Activated naive CD4-positive, alpha-beta T cell treated with anti-CD3 and anti-CD28 coated beads, Interleukin-2, amount 50 U/mL, for 24 hours (primary cell): Measurements from ENCODE around the gene SERAC1.
"Not testable (repeated sequence)": the region's sequence is repeated elsewhere in the genome, so short reads cannot be mapped to it uniquely, and the experiment has no call there.

ENCODE experiments used
- H3K27ac Mint-ChIP-seq: one replicate; pipeline ENCODE4 v1.8.0; 2021; ENCODE audit warnings: mild to moderate bottlenecking, mixed read lengths
- H3K27me3 Mint-ChIP-seq: one replicate; pipeline ENCODE4 v1.8.0; 2021; ENCODE audit warnings: mixed read lengths
- H3K36me3 Mint-ChIP-seq: one replicate; pipeline ENCODE4 v1.8.0; 2021; ENCODE audit warnings: mixed read lengths
- H3K4me1 Mint-ChIP-seq: one replicate; pipeline ENCODE4 v1.8.0; 2021; ENCODE audit warnings: mixed read lengths
- H3K4me3 Mint-ChIP-seq: one replicate; pipeline ENCODE4 v1.8.0; 2021; ENCODE audit warnings: mild to moderate bottlenecking, mixed read lengths
- H3K9me3 Mint-ChIP-seq: one replicate; pipeline ENCODE4 v1.8.0; 2021; ENCODE audit warnings: mixed read lengths

The SERAC1 gene

DNA sequence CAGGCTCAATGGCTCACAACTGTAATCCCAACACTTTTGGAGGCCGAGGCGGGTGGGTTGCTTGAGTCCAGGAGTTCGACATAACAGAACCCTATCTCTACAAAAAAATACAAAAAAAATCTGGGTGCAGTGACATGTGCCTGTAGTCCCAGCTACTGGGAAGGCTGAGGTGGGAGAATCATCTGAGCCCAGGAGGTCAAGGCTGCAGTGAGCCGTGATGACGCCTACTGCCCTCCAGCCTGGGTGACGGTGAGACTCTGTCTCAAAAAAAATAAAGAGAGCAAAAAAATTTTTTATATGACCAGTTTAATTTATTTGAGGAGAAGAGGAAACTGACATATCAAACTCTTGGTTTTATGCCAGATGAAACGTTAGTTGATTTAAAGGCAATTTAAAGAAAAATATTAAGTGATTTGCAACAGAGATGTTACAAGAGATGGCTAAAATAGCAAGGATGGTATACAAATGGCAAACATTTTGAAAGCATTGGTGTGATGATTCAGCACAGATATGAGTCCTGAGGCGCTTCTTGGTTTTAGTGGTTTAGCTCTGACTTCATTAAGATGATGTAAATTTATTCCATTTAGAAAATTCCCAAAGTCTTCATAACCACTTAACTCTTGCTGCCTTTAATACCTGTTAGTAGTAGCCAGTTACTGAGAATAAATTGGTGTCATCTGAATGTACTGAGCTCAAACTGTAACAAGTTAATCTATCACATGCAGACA is 17.8 kb upstream of the SERAC1 start:
- H3K36me3 Mint-ChIP-seq: peaks cover 33% of the 10 kb centered on the region
- peaks cover 38% of the 10 kb centered on the region for H3K4me1 Mint-ChIP-seq
- H3K27me3 Mint-ChIP-seq: no peaks in the 10 kb centered on the region
- no peaks in the 10 kb centered on the region for H3K9me3 Mint-ChIP-seq
- H3K27ac Mint-ChIP-seq: no peak overlapping the region
- H3K4me3 Mint-ChIP-seq: no peak overlapping the region

DNA sequence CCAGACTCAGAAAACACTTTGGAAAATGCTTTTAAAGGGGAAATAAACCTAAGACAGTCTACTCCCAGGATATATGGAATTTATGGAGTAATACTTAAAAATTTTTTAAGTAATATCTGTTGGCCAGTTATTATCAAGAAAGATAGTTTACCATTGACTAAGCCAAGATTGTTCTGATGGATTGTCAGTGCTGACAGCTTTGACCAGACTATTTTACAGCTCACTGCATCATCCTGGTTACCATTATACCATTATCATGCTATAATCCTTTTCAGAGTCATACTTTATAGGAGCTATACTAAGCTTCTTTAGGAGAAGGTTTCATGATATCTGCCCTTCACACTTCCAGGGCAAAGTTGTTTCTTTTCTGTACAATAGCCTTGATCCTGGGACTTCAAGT is 16.5 kb upstream of the SERAC1 start:
- Mint-ChIP-seq H3K27ac (no peak overlapping the region), H3K4me1 (peaks cover 49% of the 10 kb centered on the region), H3K27me3 (no peaks in the 10 kb centered on the region), H3K4me3 (no peak overlapping the region), H3K36me3 (peaks cover 39% of the 10 kb centered on the region), H3K9me3 (no peaks in the 10 kb centered on the region)

DNA sequence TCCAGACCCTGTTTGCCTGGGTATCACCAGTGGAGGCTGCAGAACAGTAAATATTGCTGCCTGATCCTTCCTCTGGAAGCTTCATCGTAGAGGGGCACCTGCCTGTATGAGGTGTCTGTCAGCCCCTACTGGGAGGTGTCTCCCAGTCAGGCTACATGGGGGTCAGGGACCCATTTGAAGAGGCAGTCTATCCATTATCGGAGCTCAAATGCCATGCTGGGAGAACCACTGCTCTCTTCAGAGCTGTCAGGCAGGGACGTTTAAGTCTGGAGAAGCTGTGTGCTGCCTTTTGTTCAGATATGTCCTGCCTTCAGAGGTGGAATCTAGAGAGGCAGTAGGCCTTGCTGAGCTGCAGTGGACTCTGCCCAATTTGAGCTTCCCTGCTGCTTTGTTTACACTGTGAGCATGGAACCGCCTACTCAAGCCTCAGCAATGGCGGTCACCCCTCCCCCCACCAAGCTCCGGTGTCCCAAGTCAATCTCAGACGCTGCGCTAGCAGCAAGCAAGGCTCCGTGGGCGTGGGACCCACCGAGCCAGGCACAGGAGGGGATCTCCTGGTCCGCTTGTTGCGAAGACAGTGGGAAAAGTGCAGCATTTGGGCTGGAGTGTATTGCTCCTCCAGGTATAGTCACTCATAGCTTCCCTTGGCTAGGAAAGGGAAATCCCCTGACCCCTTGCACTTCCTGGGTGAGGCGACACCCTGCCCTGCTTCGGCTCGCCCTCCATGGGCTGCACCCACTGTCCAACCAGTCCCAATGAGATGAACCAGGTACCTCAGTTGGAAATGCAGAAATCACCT is 15.3 kb upstream of the SERAC1 start:
- peaks cover 44% of the 10 kb centered on the region for H3K36me3 Mint-ChIP-seq

DNA sequence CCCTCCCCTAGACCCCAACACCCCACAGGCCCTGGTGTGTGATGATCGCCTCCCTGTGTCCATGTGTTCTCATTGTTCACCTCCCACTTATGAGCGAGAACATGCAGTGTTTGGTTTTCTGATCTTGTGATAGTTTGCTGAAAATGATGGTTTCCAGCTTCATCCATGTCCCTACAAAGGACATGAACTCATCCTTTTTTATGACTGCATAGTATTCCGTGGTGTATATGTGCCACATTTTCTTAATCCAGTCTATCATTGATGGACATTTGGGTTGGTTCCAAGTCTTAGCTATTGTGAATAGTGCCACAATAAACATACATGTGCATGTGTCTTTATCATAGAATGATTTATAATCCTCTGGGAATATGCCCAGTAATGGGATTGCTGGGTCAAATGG is 9.7 kb upstream of the SERAC1 start:
- H3K4me3 Mint-ChIP-seq, H3K27me3 Mint-ChIP-seq, H3K9me3 Mint-ChIP-seq, H3K27ac Mint-ChIP-seq: not testable (repeated sequence)
- Mint-ChIP-seq H3K4me1 (peaks cover 54% of the 10 kb centered on the region), H3K36me3 (peaks cover 36% of the 10 kb centered on the region)

More for the DNA sequence above, 15.3 kb upstream of the SERAC1 start:
- H3K27ac Mint-ChIP-seq, H3K4me3 Mint-ChIP-seq, H3K9me3 Mint-ChIP-seq, H3K27me3 Mint-ChIP-seq: not testable (repeated sequence)
- peaks cover 60% of the 10 kb centered on the region for H3K4me1 Mint-ChIP-seq

DNA sequence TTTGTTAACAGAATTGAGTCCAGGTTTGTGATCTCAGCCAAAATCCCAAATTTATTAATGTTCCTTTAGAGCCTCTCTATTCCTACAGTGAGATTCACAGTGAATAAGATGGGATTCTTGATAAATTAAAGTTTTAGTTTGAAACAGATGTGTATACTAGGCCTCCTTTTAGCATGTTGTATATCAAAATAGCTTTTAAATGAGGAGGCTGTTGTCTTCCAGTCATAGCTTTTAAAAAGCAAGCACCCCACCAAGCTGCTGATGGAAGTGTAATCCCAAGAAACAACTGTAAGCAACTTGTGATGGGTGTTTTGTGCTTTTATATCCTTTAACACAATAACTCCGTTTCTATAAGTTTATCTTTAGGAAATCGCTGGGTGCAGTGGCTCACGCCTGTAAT is 7.0 kb upstream of the SERAC1 start:
- Mint-ChIP-seq H3K4me3 (no peak overlapping the region), H3K27ac (no peak overlapping the region), H3K27me3 (no peaks in the 10 kb centered on the region), H3K4me1 (peaks cover 55% of the 10 kb centered on the region), H3K9me3 (no peaks in the 10 kb centered on the region), H3K36me3 (peaks cover 25% of the 10 kb centered on the region)

DNA sequence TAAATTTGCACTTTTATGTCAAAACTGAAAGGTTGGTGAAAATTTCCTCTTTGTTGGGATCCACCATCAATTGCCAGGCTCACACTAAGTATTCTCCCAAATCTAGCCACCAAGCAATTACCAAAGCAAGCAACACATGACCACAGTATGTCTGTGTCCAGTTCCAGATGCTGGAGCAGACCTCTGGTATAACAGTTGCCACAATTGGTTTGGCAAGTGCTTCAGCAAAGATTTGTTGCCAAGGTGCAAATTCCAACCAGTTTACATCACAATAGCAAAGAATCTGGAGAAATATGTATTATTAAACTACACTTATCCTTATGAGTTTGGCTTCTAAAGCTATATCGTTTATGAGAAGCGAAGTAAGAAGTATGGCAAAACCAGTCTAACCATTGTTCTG is 6.5 kb upstream of the SERAC1 start:
- Mint-ChIP-seq H3K27ac (no peak overlapping the region), H3K9me3 (no peaks in the 10 kb centered on the region), H3K36me3 (peaks cover 23% of the 10 kb centered on the region), H3K27me3 (no peaks in the 10 kb centered on the region), H3K4me1 (peaks cover 52% of the 10 kb centered on the region), H3K4me3 (no peak overlapping the region)

DNA sequence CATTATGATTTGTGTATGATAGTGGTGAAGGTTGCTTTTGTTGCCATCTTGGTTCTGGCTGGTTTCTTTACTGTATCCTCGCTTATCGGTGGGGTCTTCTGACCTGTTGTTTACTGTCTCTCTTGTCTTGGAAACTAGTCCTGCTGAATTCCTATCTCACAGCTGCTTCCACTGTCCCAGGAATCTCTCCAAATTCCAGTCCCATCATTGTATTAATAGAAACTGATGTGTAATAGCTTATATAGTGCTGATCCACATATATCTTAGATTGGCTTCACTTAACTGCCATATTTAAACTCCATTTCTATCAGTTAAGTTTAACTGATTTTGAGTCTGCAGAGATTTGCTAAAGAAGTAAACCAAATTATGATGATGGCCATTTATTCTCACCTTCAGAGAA is 6.0 kb upstream of the SERAC1 start:
- no peaks in the 10 kb centered on the region for H3K27me3 Mint-ChIP-seq
- no peak overlapping the region for H3K4me3 Mint-ChIP-seq
- H3K9me3 Mint-ChIP-seq: no peaks in the 10 kb centered on the region
- peaks cover 48% of the 10 kb centered on the region for H3K4me1 Mint-ChIP-seq
- peaks cover 23% of the 10 kb centered on the region for H3K36me3 Mint-ChIP-seq
- no peak overlapping the region for H3K27ac Mint-ChIP-seq

DNA sequence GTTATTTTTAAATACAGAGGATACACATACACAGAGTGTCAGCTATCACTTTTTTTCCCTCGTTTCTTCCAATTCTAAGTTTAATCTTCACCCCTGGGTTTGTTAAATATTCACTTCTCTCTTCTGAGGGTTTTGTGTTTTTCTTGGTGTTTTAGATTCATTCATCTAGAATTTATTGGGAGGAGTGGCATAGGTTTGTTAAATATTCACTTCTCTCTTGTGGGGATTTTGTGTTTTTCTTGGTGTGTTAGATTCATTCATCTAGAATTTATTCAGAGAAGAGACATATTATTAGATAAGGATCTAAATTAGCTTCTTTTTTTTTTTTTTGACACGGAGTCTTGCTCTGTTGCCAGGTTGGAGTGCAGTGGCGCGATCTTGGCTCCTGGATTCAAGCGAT is 3.9 kb upstream of the SERAC1 start:
- Mint-ChIP-seq H3K27me3 (no peaks in the 10 kb centered on the region), H3K9me3 (no peaks in the 10 kb centered on the region), H3K4me1 (peaks cover 44% of the 10 kb centered on the region), H3K4me3 (no peak overlapping the region), H3K27ac (no peak overlapping the region), H3K36me3 (peaks cover 13% of the 10 kb centered on the region)

DNA sequence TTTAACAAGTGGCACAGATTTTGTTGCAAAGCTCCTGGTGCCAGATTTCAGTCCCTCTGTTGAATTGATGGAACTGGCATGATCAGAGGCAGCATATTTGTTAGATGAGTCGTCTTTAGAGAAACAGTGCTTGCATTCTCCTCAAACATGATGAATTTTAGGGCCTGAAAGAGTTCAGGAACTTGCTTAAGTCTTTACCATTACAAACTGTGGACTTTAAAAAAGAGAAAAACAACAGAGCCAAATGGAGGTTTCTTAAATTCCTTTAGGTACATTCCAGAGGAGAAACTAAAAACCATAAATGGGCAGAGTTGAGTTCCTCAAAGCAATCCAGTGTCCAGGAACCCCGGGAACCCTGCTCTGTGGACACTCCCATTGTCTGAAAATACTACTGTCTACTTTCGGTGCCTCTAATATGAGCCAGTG is 2.6 kb upstream of the SERAC1 start:
- Mint-ChIP-seq H3K9me3 (no peaks in the 10 kb centered on the region), H3K4me3 (no peak overlapping the region), H3K27ac (no peak overlapping the region), H3K27me3 (no peaks in the 10 kb centered on the region), H3K36me3 (peaks cover 13% of the 10 kb centered on the region), H3K4me1 (peaks cover 57% of the 10 kb centered on the region)

DNA sequence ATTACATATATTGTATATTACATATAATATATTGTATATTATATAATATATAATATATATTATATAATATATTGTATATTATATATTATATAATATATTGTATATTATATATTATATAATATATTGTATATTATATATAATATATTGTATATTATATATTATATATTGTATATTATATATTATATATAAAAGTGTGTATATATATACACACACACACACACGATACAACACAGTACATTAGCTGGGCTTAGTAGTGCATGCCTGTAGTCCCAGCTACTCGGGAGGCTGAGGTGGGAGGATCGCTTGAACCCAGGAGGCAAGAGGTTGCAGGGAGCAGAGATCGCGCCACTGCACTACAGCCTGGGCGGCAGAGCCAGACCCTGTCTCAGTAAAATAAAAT is 1.6 kb upstream of the SERAC1 start:
- not testable (repeated sequence) for H3K27me3 Mint-ChIP-seq, H3K27ac Mint-ChIP-seq, H3K9me3 Mint-ChIP-seq, H3K4me3 Mint-ChIP-seq
- peaks cover 60% of the 10 kb centered on the region for H3K4me1 Mint-ChIP-seq
- H3K36me3 Mint-ChIP-seq: peaks cover 13% of the 10 kb centered on the region

DNA sequence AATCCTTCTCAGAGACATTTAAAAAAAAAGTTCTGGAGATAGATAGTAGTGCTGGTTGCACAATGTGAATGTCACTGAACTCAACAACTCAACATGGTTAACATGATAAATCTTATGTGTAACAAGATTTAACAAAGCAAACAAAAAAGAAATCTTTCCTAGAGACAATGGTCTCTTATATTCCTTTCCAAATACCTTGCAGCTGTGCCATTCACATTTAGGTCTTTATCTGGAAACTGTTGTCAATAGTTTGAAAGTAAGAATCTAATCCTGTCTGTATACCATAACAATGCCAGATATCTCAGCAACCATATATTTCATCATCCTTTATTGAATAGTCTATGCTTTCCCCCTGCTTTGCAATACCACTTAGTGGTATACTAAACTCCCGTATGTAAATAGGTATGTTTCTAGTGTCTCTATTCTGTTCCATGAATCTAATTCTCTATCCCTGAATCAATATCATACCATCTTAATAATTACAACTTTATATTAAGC is 2.1 kb downstream of the SERAC1 start:
- Mint-ChIP-seq H3K4me3 (no peak overlapping the region), H3K36me3 (peaks cover 2% of the 10 kb centered on the region), H3K9me3 (no peaks in the 10 kb centered on the region), H3K4me1 (peaks cover 36% of the 10 kb centered on the region), H3K27me3 (no peaks in the 10 kb centered on the region), H3K27ac (no peak overlapping the region)

DNA sequence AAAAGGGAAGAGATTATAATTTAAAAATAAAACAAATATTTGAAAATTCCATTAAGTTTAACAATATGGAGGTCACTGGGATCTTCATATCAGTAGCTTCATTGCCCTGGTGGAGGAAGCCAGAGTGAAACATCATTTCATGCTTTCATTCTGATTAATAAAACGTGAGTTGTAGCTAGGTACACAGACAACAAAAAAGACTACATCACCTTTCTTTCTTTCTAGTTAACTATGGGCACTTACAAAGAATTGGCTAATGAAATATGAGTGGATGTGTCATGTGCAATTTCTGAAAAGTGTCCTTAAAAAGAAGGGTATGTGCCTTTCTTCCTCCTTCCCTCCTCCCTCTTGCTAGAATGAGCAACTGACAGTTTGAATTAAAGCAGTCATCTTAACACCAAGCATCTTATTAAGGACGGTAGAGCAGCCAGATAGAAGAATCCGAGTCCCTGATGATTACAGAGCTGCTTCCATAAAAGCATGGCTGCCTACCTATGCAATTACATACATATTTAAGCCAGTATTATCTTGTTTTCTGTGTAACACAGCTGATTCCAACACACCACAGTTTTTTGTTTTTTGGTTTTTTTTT is 3.4 kb downstream of the SERAC1 start:
- Mint-ChIP-seq H3K9me3 (no peaks in the 10 kb centered on the region), H3K27ac (no peak overlapping the region), H3K27me3 (no peaks in the 10 kb centered on the region), H3K4me1 (peaks cover 25% of the 10 kb centered on the region), H3K36me3 (peaks cover 2% of the 10 kb centered on the region), H3K4me3 (no peak overlapping the region)

DNA sequence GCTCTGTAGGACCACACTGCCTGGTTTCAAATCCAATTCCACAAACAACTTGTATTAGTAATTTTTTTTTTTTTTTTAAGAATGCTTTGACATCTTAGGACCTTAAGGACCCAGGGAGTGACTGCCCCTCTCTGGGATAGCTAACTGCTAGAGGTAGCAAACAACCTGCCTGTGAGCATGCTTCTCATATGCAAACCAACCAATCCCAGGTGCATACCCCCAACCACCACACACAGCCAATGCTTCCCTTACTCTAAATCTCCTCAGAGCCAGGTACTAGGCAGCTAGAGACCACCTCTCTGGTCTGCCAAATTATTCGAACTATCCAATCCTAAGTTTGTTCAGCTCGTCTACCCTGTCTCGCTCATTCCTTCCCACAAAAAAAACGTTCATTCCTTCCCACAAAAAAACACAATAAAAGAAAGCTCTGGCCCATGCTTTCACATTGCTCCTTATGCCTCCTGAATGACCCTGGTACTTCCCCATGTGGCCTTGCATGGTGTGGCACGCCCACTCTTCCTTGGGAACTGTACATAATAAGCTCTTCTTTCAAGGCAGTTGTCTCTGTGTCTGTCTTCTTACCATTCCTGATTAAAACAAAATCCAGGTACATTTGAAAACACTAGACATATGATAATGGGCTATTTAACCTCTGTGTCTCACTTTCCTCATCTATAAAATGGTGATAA is 6.4 kb downstream of the SERAC1 start:
- Mint-ChIP-seq H3K4me3 (no peak overlapping the region), H3K27me3 (no peaks in the 10 kb centered on the region), H3K27ac (no peak overlapping the region), H3K36me3 (peaks cover 9% of the 10 kb centered on the region), H3K9me3 (no peaks in the 10 kb centered on the region), H3K4me1 (peaks cover 19% of the 10 kb centered on the region)

DNA sequence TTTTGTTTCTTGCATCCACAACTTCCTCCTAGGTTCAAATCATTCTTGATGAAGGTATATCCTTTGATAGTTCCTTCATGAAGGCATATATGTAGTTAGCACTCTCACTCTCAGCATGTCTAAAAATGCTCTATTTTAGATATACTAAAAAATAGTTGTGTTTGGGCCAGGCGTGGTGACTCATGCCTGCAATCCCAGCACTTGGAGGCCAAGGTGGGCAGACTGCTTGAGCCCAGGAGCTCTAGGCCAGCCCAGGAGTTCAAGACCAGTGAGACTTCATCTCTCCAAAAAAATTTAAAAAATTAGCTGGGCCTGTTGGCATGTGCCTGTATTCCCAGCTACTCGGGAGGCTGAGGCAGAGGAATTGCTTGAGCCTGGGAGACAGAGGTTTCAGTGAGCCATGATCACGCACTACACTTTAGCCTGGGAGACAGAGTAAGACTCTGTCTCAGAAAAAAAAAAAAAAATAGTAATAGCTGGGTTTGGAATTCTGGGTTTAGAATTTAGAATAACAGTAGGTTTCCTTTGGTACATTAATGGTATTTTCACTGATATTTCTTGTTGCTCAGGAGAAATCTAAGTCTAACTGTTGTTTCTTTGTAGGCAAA is 7.0 kb downstream of the SERAC1 start:
- no peaks in the 10 kb centered on the region for H3K27me3 Mint-ChIP-seq
- no peaks in the 10 kb centered on the region for H3K9me3 Mint-ChIP-seq
- H3K4me1 Mint-ChIP-seq: peaks cover 12% of the 10 kb centered on the region
- no peak overlapping the region for H3K4me3 Mint-ChIP-seq
- H3K36me3 Mint-ChIP-seq: peaks cover 9% of the 10 kb centered on the region
- H3K27ac Mint-ChIP-seq: no peak overlapping the region

DNA sequence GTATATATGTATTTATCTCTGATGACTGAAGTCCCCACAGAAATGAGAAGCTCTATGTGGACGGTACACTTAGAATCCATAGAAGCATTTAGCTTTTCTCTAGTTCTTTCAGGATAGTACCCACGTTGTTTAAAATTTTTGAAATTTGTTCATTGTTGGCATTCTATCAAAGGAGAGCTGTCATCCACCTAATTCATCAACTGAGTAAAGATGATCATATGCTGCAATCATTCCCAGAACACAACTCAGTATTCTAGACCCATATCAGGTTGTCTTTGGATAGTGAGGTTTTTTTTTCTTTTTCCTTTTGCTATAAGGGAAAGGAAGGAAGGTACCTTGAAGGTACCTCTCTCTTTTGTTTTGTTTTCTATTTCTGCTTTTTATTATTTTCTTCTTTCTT is 9.3 kb downstream of the SERAC1 start:
- Mint-ChIP-seq H3K27me3 (no peaks in the 10 kb centered on the region), H3K4me1 (peaks cover 5% of the 10 kb centered on the region), H3K36me3 (peaks cover 9% of the 10 kb centered on the region), H3K27ac (no peak overlapping the region), H3K9me3 (no peaks in the 10 kb centered on the region), H3K4me3 (no peak overlapping the region)
